ENCODE results near the gene FLG.
"Not testable (repeated sequence)": the region's sequence is repeated elsewhere in the genome, so short reads cannot be mapped to it uniquely, and the experiment has no call there.

FLG gene

GRCh38 chr1:152312169-152312568 lies 12.9 kb downstream of the FLG start:
- H3K9me3 ChIP-seq (ENCODE audit: control insufficient read depth, insufficient read depth, low read length): not testable (repeated sequence)

GRCh38 chr1:152309955-152310354 lies 15.1 kb downstream of the FLG start:
- no peak overlapping the region for H3K9ac ChIP-seq (ENCODE audit: low read depth, low read length)
- no peaks in the 10 kb centered on the region for H3K4me1 ChIP-seq (ENCODE audit: insufficient read depth, low read length)
- no peaks in the 10 kb centered on the region for H3K9me3 ChIP-seq (ENCODE audit: control insufficient read depth, insufficient read depth, low read length)
- no peaks in the 10 kb centered on the region for H3K36me3 ChIP-seq (ENCODE audit: insufficient read depth, low read length)

More at GRCh38 chr1:152312169-152312568, 12.9 kb downstream of the FLG start:
- H3K9ac ChIP-seq (ENCODE audit: low read depth, low read length); H3K4me1 ChIP-seq (ENCODE audit: insufficient read depth, low read length); H3K36me3 ChIP-seq (ENCODE audit: insufficient read depth, low read length): not testable (repeated sequence)

- not testable (repeated sequence) for H3K9ac ChIP-seq (ENCODE audit: low read depth, low read length); H3K36me3 ChIP-seq (ENCODE audit: insufficient read depth, low read length); H3K4me1 ChIP-seq (ENCODE audit: insufficient read depth, low read length); H3K9me3 ChIP-seq (ENCODE audit: control insufficient read depth, insufficient read depth, low read length)
Observed at GRCh38 chr1:152309320-152309901, 15.6 kb downstream of the FLG start.

GRCh38 chr1:152308758-152309157 lies 16.3 kb downstream of the FLG start:
- not testable (repeated sequence) for H3K36me3 ChIP-seq (ENCODE audit: insufficient read depth, low read length); H3K9me3 ChIP-seq (ENCODE audit: control insufficient read depth, insufficient read depth, low read length); H3K4me1 ChIP-seq (ENCODE audit: insufficient read depth, low read length); H3K9ac ChIP-seq (ENCODE audit: low read depth, low read length)

GRCh38 chr1:152307970-152308369 lies 17.1 kb downstream of the FLG start:
- not testable (repeated sequence) for H3K9me3 ChIP-seq (ENCODE audit: control insufficient read depth, insufficient read depth, low read length); H3K9ac ChIP-seq (ENCODE audit: low read depth, low read length); H3K36me3 ChIP-seq (ENCODE audit: insufficient read depth, low read length); H3K4me1 ChIP-seq (ENCODE audit: insufficient read depth, low read length)

GRCh38 chr1:152306123-152306522 lies 18.9 kb downstream of the FLG start:
- not testable (repeated sequence) for H3K4me1 ChIP-seq (ENCODE audit: insufficient read depth, low read length); H3K9ac ChIP-seq (ENCODE audit: low read depth, low read length); H3K9me3 ChIP-seq (ENCODE audit: control insufficient read depth, insufficient read depth, low read length); H3K36me3 ChIP-seq (ENCODE audit: insufficient read depth, low read length)

GRCh38 chr1:152304773-152305172 lies 20.3 kb downstream of the FLG start:
- not testable (repeated sequence) for H3K9me3 ChIP-seq (ENCODE audit: control insufficient read depth, insufficient read depth, low read length); H3K36me3 ChIP-seq (ENCODE audit: insufficient read depth, low read length); H3K9ac ChIP-seq (ENCODE audit: low read depth, low read length); H3K4me1 ChIP-seq (ENCODE audit: insufficient read depth, low read length)

- not testable (repeated sequence) for H3K9me3 ChIP-seq (ENCODE audit: control insufficient read depth, insufficient read depth, low read length); H3K9ac ChIP-seq (ENCODE audit: low read depth, low read length); H3K4me1 ChIP-seq (ENCODE audit: insufficient read depth, low read length); H3K36me3 ChIP-seq (ENCODE audit: insufficient read depth, low read length)
Observed at GRCh38 chr1:152303139-152303872, 21.7 kb downstream of the FLG start.

- H3K9ac ChIP-seq (ENCODE audit: low read depth, low read length); H3K4me1 ChIP-seq (ENCODE audit: insufficient read depth, low read length); H3K36me3 ChIP-seq (ENCODE audit: insufficient read depth, low read length); H3K9me3 ChIP-seq (ENCODE audit: control insufficient read depth, insufficient read depth, low read length): not testable (repeated sequence)
Observed at GRCh38 chr1:152256394-152256793, 68.6 kb downstream of the FLG start.
